OCI-LY7 (cell line): ENCODE measurements around the gene PCDHGA12. TPM values are rescaled to one million over a fixed set of nuclear protein-coding genes. Genes with fewer than 3 reads are reported as not detected.
"Not testable (repeated sequence)": the region's sequence is repeated elsewhere in the genome, so short reads cannot be mapped to it uniquely, and the experiment has no call there.

Source experiments
- BruUV-seq: library from RNA; stranded (reverse); fragments of 400-500 nt; replicated peaks from 2 replicates; lab custom pipeline; 2021; lab: Mats Ljungman, UMichigan
- CTCF ChIA-PET: fragments of 300-600 bp; sonication (Branson Sonifier 250); formaldehyde crosslinking; loops from one replicate; lab custom pipeline; 2022; ENCODE audit warnings: antibody characterized with exemption; ENCODE audit not compliant: unreplicated experiment; lab: Charles Lee
- POLR2A ChIA-PET: fragments of 300-600 bp; sonication (Branson Sonifier 250); formaldehyde crosslinking; loops from one replicate; lab custom pipeline; 2022; ENCODE audit warnings: antibody characterized with exemption; lab: Charles Lee
- DNase-seq: peaks from one replicate; pipeline ENCODE4 v3.0.0-alpha.2; 2015; ENCODE audit warnings: low spot score
- H2AFZ ChIP-seq: fragments of 200-600 bp; sonication (generic), shearing (Covaris generic); 2 replicates; pipeline ENCODE4 v1.6.1; 2014; ENCODE audit warnings: mild to moderate bottlenecking, antibody characterized with exemption, low read length, moderate library complexity
- H3K27ac ChIP-seq: fragments of 200-600 bp; sonication (generic); 2 replicates; pipeline ENCODE4 v1.5.1; 2014; ENCODE audit warnings: mixed run types, low read depth, mild to moderate bottlenecking, moderate library complexity, low read length, inconsistent platforms; ENCODE audit not compliant: poor library complexity, severe bottlenecking
- H3K36me3 ChIP-seq: fragments of 200-600 bp; sonication (generic); 2 replicates; pipeline ENCODE4 v1.6.1; 2014; ENCODE audit warnings: mild to moderate bottlenecking, antibody characterized with exemption, low read length, moderate library complexity, mixed read lengths; ENCODE audit not compliant: insufficient read depth
- H3K4me1 ChIP-seq: fragments of 200-600 bp; sonication (generic); 2 replicates; pipeline ENCODE4 v1.5.1; 2014; ENCODE audit warnings: mild to moderate bottlenecking, low read length; ENCODE audit not compliant: insufficient read depth, poor library complexity, severe bottlenecking
- H3K4me2 ChIP-seq: fragments of 200-600 bp; sonication (generic); 2 replicates; pipeline ENCODE4 v1.6.1; 2014; ENCODE audit warnings: mild to moderate bottlenecking, low read length
- H3K4me3 ChIP-seq: fragments of 200-600 bp; sonication (generic); 2 replicates; pipeline ENCODE4 v1.5.1; 2014; ENCODE audit warnings: mild to moderate bottlenecking, low read depth, low read length; ENCODE audit not compliant: poor library complexity, severe bottlenecking
- H3K79me2 ChIP-seq: fragments of 200-600 bp; sonication (generic); 2 replicates; pipeline ENCODE4 v1.6.1; 2016; ENCODE audit warnings: low read depth, mild to moderate bottlenecking, low read length, moderate library complexity, mixed read lengths; ENCODE audit not compliant: insufficient read depth
- H3K9me2 ChIP-seq: fragments of 200-600 bp; sonication (generic); 2 replicates; pipeline ENCODE4 v1.6.1; 2016; ENCODE audit warnings: mild to moderate bottlenecking, low read length, mixed read lengths; ENCODE audit not compliant: insufficient read depth
- H3K9me3 ChIP-seq: fragments of 200-600 bp; sonication (generic); 2 replicates; pipeline ENCODE4 v1.6.1; 2014; ENCODE audit warnings: mild to moderate bottlenecking, mixed run types, low read length, mixed read lengths
- H4K20me1 ChIP-seq: fragments of 200-600 bp; sonication (generic); 2 replicates; pipeline ENCODE4 v1.6.1; 2014; ENCODE audit warnings: mild to moderate bottlenecking, antibody characterized with exemption, low read length, moderate library complexity, mixed read lengths; ENCODE audit not compliant: insufficient read depth
- CTCF ChIP-seq: fragments of 200-600 bp; sonication (generic); conservative IDR thresholded peaks from 2 replicates; pipeline ENCODE4 v1.5.1; 2014; ENCODE audit warnings: mild to moderate bottlenecking, antibody characterized with exemption, low read length, moderate library complexity, mixed read lengths
- EZH2phosphoT487 ChIP-seq: fragments of 200-600 bp; sonication (generic); IDR thresholded peaks from 2 replicates; pipeline ENCODE4 v1.6.1; 2018; ENCODE audit warnings: low read depth, borderline replicate concordance, mild to moderate bottlenecking, mixed run types, antibody characterized with exemption, low read length, moderate library complexity, mixed read lengths
- intact Hi-C: fragments of 100-400 bp; cut with micrococcal nuclease; formaldehyde crosslinking; loops from one replicate; pipeline ENCODE4 v1.10.0; 2022; ENCODE audit not compliant: unreplicated experiment
- total RNA-seq, 2 experiments: library from RNA; depleted of rRNA in 1 of 2; stranded (reverse); fragments of >200 nt in 1 of 2; shearing (Covaris generic) in 1 of 2; gene quantifications; 2 replicates each; pipeline ENCODE4 v1.2.3, GENCODE V29; 2014 to 2022

PCDHGA12 gene
- total RNA-seq, 2 experiments from 2014 or later, result 3.4 to 3.9 TPM

DNA sequence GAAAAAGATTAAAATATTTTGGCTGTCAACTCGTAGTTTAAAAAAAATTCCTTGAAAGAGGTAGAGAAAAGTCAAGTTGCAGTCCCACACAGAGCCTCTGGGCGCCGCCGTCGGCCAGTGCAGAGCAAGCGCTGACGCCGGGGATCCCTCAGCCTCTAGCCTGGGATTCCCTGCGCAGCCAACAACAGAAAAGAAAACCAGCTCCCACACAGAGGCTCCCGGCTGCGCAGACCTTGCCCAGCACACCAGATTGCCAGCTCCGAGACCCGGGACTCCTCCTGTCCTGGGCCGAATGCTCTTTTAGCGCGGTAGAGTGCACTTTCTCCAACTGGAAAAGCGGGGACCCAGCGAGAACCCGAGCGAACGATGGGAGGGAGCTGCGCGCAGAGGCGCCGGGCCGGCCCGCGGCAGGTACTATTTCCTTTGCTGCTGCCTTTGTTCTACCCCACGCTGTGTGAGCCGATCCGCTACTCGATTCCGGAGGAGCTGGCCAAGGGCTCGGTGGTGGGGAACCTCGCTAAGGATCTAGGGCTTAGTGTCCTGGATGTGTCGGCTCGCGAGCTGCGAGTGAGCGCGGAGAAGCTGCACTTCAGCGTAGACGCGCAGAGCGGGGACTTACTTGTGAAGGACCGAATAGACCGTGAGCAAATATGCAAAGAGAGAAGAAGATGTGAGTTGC lies 12.7 kb upstream of the PCDHGA12 start, which contains the start of gene PCDHGB7:
PCDHGB7 (plus strand) TSS at position 184 of the 679 bp plus-strand sequence; CDS start at position 367, 183 bp downstream.
- not testable (repeated sequence) for H3K27ac ChIP-seq, H3K79me2 ChIP-seq, H3K36me3 ChIP-seq, H3K4me1 ChIP-seq, H3K9me3 ChIP-seq, BruUV-seq, H3K9me2 ChIP-seq, H4K20me1 ChIP-seq
- peak; percentile 82 for DNase-seq
- Histone ChIP-seq H2AFZ (peak within 1 kb of the TSS; percentile 65), H3K4me2 (peak within 1 kb of the TSS; percentile 84), H3K4me3 (peak within 1 kb of the TSS; percentile 67)
- POLR2A ChIA-PET, result interaction anchor here (0.7 to 1.0 kb wide), 2 partner anchors 102 to 146 kb away, joined by 3 to 5 read pairs; no protein-coding TSS in a partner anchor
- CTCF ChIA-PET, result interaction anchor here (0.6 to 1.4 kb wide), 6 partner anchors 12 to 146 kb away, joined by 3 to 5 read pairs (median 3); partner anchors contain the start of genes PCDHGA12 and PCDHGB2
- TF ChIP-seq CTCF, result peak; percentile 86
- intact Hi-C loops, result loop anchor here (1.0 kb wide), 3 partner anchors 108 to 147 kb away; no protein-coding TSS in a partner anchor

DNA sequence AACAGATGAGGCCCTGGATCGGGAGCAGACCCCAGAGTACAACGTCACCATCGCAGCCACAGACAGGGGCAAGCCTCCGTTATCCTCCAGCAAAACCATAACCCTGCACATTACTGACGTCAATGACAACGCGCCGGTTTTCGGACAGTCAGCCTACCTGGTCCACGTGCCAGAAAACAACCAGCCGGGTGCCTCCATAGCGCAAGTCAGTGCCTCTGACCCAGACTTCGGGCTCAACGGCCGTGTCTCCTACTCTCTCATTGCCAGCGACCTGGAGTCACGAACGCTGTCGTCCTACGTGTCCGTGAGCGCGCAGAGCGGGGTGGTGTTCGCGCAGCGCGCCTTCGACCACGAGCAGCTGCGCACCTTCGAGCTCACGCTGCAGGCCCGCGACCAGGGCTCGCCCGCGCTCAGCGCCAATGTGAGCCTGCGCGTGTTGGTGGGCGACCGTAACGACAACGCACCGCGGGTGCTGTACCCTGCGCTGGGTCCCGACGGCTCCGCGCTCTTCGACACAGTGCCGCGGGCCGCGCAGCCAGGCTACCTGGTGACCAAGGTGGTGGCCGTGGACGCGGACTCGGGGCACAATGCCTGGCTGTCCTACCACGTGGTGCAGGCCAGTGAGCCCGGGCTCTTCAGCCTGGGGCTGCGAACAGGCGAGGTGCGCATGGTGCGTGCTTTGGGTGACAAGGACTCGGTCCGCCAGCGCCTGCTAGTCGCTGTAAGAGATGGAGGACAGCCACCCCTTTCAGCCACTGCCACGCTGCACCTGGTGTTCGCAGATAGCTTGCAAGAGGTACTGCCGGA lies 11.0 kb upstream of the PCDHGA12 start:
- Histone ChIP-seq H3K4me2 (no peak overlapping the region), H3K9me3 (no peaks in the 10 kb centered on the region), H3K79me2 (no peaks in the 10 kb centered on the region), H3K9me2 (no peaks in the 10 kb centered on the region), H3K4me1 (peaks cover 7% of the 10 kb centered on the region), H3K36me3 (no peaks in the 10 kb centered on the region), H3K27ac (no peak overlapping the region), H2AFZ (no peak overlapping the region), H4K20me1 (no peaks in the 10 kb centered on the region), H3K4me3 (no peak overlapping the region)
- intact Hi-C loops, result no loop called here
- POLR2A ChIA-PET, result no interaction called here
- no peak for DNase-seq
- CTCF ChIA-PET, result interaction anchor here (1.0 to 1.8 kb wide), 2 partner anchors 11 to 145 kb away, joined by 3 to 5 read pairs; partner anchors contain the start of gene PCDHGA12
- TF ChIP-seq CTCF (no peak), EZH2phosphoT487 (no peak)
- BruUV-seq, result no TSS peak
